NT2/D1 (cell line): ENCODE data around the gene ARGLU1.

ENCODE experiments used
- SUZ12 ChIP-seq: IDR thresholded peaks from 2 replicates; pipeline ENCODE4 v1.6.1; 2011; ENCODE audit not compliant: insufficient read length, insufficient read depth; ENCODE audit errors: extremely low read depth
- ZNF274 ChIP-seq: IDR thresholded peaks from 2 replicates; pipeline ENCODE4 v1.6.1; 2011; ENCODE audit warnings: mild to moderate bottlenecking, low read depth, low read length

DNA sequence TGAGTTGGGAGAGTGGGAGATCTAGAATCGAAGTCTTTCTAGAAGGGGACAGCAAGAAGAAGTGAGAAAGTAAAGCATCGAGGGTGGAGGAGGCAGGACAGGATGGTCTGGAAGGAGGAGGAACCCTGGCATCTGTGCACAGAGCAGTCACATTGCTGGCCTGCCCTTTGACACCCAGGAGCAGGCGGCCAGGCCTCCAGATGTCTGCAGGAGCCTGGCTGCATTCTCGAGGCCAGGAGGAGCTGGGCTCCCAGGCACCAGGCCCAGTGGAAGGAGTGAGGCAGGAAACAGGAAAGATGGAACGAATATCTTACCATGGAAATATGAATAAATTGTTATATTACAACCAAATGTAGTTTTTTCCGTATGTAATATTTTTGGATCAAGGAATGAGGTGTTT, 27.7 kb upstream of the ARGLU1 start:
- TF ChIP-seq SUZ12 (no peak), ZNF274 (no peak)
